ENCODE measurements around the gene CUBN. TPM values are rescaled to one million over a fixed set of nuclear protein-coding genes. Genes with fewer than 3 reads are reported as not detected.

Gene CUBN
- total and polyA plus RNA-seq, 12 donors = 0.41 to 9.3 (median 1.3) TPM

DNA sequence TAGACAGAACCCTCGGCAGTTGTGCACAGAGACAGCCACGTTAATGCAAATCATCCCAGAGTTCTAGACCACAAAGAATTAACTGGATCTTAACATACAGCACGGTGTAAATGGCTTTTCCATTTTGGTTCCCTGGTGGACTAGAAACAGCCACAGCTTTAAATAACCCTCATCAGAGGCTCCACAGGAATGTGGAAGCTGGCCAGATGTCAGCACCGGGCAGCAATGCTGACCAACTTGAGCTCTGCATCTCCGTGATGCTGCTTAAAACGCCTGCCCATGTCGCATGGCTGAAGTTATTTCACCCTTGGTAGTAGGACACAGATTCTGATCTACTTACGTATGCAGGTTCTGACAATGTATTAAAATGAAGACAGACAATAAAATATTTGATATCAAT, 336.9 kb downstream of the CUBN start:
- Histone ChIP-seq H3K27ac (no peak overlapping the region), H3K4me1 (replicated peaks in 1 of 2) (no peaks in the 10 kb centered on the region), H3K27me3 (no peaks in the 10 kb centered on the region), H3K36me3 (replicated peaks in 1 of 2) (no peaks in the 10 kb centered on the region), H3K4me3 (no peak overlapping the region), H3K9me3 (replicated peaks in 1 of 3) (no peaks in the 10 kb centered on the region)
- DNase-seq = no peak
- TF ChIP-seq, protein P1, sequence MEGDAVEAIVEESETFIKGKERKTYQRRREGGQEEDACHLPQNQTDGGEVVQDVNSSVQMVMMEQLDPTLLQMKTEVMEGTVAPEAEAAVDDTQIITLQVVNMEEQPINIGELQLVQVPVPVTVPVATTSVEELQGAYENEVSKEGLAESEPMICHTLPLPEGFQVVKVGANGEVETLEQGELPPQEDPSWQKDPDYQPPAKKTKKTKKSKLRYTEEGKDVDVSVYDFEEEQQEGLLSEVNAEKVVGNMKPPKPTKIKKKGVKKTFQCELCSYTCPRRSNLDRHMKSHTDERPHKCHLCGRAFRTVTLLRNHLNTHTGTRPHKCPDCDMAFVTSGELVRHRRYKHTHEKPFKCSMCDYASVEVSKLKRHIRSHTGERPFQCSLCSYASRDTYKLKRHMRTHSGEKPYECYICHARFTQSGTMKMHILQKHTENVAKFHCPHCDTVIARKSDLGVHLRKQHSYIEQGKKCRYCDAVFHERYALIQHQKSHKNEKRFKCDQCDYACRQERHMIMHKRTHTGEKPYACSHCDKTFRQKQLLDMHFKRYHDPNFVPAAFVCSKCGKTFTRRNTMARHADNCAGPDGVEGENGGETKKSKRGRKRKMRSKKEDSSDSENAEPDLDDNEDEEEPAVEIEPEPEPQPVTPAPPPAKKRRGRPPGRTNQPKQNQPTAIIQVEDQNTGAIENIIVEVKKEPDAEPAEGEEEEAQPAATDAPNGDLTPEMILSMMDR (IDR thresholded peaks at IDR 0.05) = no peak
- no peak for TF ChIP-seq POLR2A (IDR thresholded peaks at IDR 0.05)
- intact Hi-C loops (cut with DNase I) = no loop called here
- WGBS, 4 donors = 76 to 94% (median 79%) methylated on average over 8 of the region's 8 CpGs

DNA sequence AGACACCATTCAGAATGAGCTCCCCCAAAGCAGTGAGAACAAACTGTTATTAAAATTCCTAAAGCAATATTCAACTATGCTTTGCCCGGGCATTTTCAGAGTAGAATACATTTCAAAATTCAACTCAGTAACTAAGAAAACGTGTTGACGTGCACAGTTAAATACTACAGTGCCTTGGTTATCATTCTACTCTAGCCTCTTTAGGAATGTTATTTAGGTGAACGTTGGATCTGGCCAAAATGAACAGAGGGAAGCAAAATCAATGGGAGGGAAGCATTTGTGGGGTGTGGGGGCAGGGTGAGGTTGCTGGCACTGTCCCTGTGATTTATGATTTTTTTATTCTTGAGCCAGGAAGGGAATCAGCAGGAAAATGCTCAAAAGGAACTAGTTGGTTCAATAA, 339.8 kb downstream of the CUBN start:
- Histone ChIP-seq H3K4me1 (replicated peaks in 1 of 2) (no peaks in the 10 kb centered on the region), H3K27me3 (no peaks in the 10 kb centered on the region), H3K9me3 (replicated peaks in 1 of 3) (no peaks in the 10 kb centered on the region), H3K27ac (no peak overlapping the region), H3K4me3 (no peak overlapping the region), H3K36me3 (replicated peaks in 1 of 2) (no peaks in the 10 kb centered on the region)
- 84 to 89% (median 87%) methylated on average over 4 of the region's 4 CpGs for WGBS, 4 donors
- TF ChIP-seq, protein P1 (IDR thresholded peaks at IDR 0.05) = no peak
- TF ChIP-seq POLR2A (IDR thresholded peaks at IDR 0.05) = no peak
- no peak for DNase-seq
- intact Hi-C loops (cut with DNase I) = no loop called here

DNA sequence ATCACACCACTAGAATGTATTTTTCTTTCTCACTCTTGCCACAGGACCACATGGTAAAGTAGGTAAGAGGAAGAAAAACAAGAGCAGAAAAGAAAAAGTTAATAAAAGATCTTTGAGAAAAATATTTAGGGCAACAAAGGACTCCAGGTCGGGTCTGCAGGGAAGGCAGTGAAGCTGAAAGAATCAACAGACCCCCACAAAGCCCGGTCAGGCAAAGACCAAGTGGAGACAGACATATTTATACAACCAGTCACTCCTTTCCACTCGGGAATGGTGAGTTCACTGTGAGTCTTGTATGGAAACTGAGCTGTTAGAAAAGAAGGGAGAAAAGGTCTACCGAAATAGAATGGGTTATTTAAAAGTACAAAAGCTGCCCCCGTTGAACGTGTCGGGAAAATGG, 340.4 kb downstream of the CUBN start:
- no peaks in the 10 kb centered on the region for H3K9me3 ChIP-seq (replicated peaks in 1 of 3)
- H3K4me3 ChIP-seq = no peak overlapping the region
- H3K4me1 ChIP-seq (replicated peaks in 1 of 2) = no peaks in the 10 kb centered on the region
- H3K27me3 ChIP-seq = no peaks in the 10 kb centered on the region
- intact Hi-C loops (cut with DNase I) = no loop called here
- H3K36me3 ChIP-seq (replicated peaks in 1 of 2) = no peaks in the 10 kb centered on the region
- no peak for TF ChIP-seq POLR2A (IDR thresholded peaks at IDR 0.05)
- TF ChIP-seq, protein P1 (IDR thresholded peaks at IDR 0.05) = no peak
- 66 to 80% (median 79%) methylated on average over 7 of the region's 7 CpGs for WGBS, 4 donors
- no peak for DNase-seq
- H3K27ac ChIP-seq = no peak overlapping the region

DNA sequence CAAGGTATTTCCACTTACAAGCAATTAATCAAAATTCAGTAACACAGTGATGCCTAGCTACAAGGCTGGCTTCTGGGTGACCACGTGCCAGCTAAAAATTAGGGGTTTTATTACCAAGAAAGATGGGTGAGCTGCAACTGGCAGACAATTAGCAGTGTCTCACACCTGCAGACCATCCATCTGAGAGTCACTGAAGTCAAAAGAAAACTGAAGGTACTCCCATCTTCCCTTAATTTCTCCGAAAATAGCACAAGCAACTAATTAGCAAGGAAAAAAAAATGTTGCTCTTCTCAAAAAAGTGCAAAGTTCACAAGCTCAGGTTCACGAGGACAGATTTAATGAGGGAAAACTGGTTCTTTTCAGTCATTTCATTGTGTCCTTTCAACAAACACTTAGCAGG, 340.8 kb downstream of the CUBN start:
- Histone ChIP-seq H3K36me3 (replicated peaks in 1 of 2) (no peaks in the 10 kb centered on the region), H3K27ac (no peak overlapping the region), H3K27me3 (no peaks in the 10 kb centered on the region), H3K4me3 (no peak overlapping the region), H3K9me3 (replicated peaks in 1 of 3) (no peaks in the 10 kb centered on the region), H3K4me1 (replicated peaks in 1 of 2) (no peaks in the 10 kb centered on the region)
- TF ChIP-seq POLR2A (IDR thresholded peaks at IDR 0.05) = no peak
- TF ChIP-seq, protein P1 (IDR thresholded peaks at IDR 0.05) = no peak
- DNase-seq = no peak
- intact Hi-C loops (cut with DNase I) = no loop called here
- WGBS, 4 donors = 81 to 88% (median 85%) methylated on average over 3 of the region's 3 CpGs
